OCI-LY7 (cell line): Measurements from ENCODE around the gene SMAD6. TPM values are rescaled to one million over a fixed set of nuclear protein-coding genes. Genes with fewer than 3 reads are reported as not detected.

Experiments used
- BruUV-seq: library from RNA; stranded (reverse); fragments of 400-500 nt; replicated peaks from 2 replicates; lab custom pipeline; 2021; lab: Mats Ljungman, UMichigan
- CTCF ChIA-PET: fragments of 300-600 bp; sonication (Branson Sonifier 250); formaldehyde crosslinking; loops from one replicate; lab custom pipeline; 2022; ENCODE audit warnings: antibody characterized with exemption; ENCODE audit not compliant: unreplicated experiment; lab: Charles Lee
- POLR2A ChIA-PET: fragments of 300-600 bp; sonication (Branson Sonifier 250); formaldehyde crosslinking; loops from one replicate; lab custom pipeline; 2022; ENCODE audit warnings: antibody characterized with exemption; lab: Charles Lee
- DNase-seq: peaks from one replicate; pipeline ENCODE4 v3.0.0-alpha.2; 2015; ENCODE audit warnings: low spot score
- H2AFZ ChIP-seq: fragments of 200-600 bp; sonication (generic), shearing (Covaris generic); 2 replicates; pipeline ENCODE4 v1.6.1; 2014; ENCODE audit warnings: mild to moderate bottlenecking, antibody characterized with exemption, low read length, moderate library complexity
- H3K27ac ChIP-seq: fragments of 200-600 bp; sonication (generic); 2 replicates; pipeline ENCODE4 v1.5.1; 2014; ENCODE audit warnings: mixed run types, low read depth, mild to moderate bottlenecking, moderate library complexity, low read length, inconsistent platforms; ENCODE audit not compliant: poor library complexity, severe bottlenecking
- H3K36me3 ChIP-seq: fragments of 200-600 bp; sonication (generic); 2 replicates; pipeline ENCODE4 v1.6.1; 2014; ENCODE audit warnings: mild to moderate bottlenecking, antibody characterized with exemption, low read length, moderate library complexity, mixed read lengths; ENCODE audit not compliant: insufficient read depth
- H3K4me1 ChIP-seq: fragments of 200-600 bp; sonication (generic); 2 replicates; pipeline ENCODE4 v1.5.1; 2014; ENCODE audit warnings: mild to moderate bottlenecking, low read length; ENCODE audit not compliant: insufficient read depth, poor library complexity, severe bottlenecking
- H3K4me2 ChIP-seq: fragments of 200-600 bp; sonication (generic); 2 replicates; pipeline ENCODE4 v1.6.1; 2014; ENCODE audit warnings: mild to moderate bottlenecking, low read length
- H3K4me3 ChIP-seq: fragments of 200-600 bp; sonication (generic); 2 replicates; pipeline ENCODE4 v1.5.1; 2014; ENCODE audit warnings: mild to moderate bottlenecking, low read depth, low read length; ENCODE audit not compliant: poor library complexity, severe bottlenecking
- H3K79me2 ChIP-seq: fragments of 200-600 bp; sonication (generic); 2 replicates; pipeline ENCODE4 v1.6.1; 2016; ENCODE audit warnings: low read depth, mild to moderate bottlenecking, low read length, moderate library complexity, mixed read lengths; ENCODE audit not compliant: insufficient read depth
- H3K9me2 ChIP-seq: fragments of 200-600 bp; sonication (generic); 2 replicates; pipeline ENCODE4 v1.6.1; 2016; ENCODE audit warnings: mild to moderate bottlenecking, low read length, mixed read lengths; ENCODE audit not compliant: insufficient read depth
- H3K9me3 ChIP-seq: fragments of 200-600 bp; sonication (generic); 2 replicates; pipeline ENCODE4 v1.6.1; 2014; ENCODE audit warnings: mild to moderate bottlenecking, mixed run types, low read length, mixed read lengths
- H4K20me1 ChIP-seq: fragments of 200-600 bp; sonication (generic); 2 replicates; pipeline ENCODE4 v1.6.1; 2014; ENCODE audit warnings: mild to moderate bottlenecking, antibody characterized with exemption, low read length, moderate library complexity, mixed read lengths; ENCODE audit not compliant: insufficient read depth
- CTCF ChIP-seq: fragments of 200-600 bp; sonication (generic); conservative IDR thresholded peaks from 2 replicates; pipeline ENCODE4 v1.5.1; 2014; ENCODE audit warnings: mild to moderate bottlenecking, antibody characterized with exemption, low read length, moderate library complexity, mixed read lengths
- EZH2phosphoT487 ChIP-seq: fragments of 200-600 bp; sonication (generic); IDR thresholded peaks from 2 replicates; pipeline ENCODE4 v1.6.1; 2018; ENCODE audit warnings: low read depth, borderline replicate concordance, mild to moderate bottlenecking, mixed run types, antibody characterized with exemption, low read length, moderate library complexity, mixed read lengths
- intact Hi-C: fragments of 100-400 bp; cut with micrococcal nuclease; formaldehyde crosslinking; loops from one replicate; pipeline ENCODE4 v1.10.0; 2022; ENCODE audit not compliant: unreplicated experiment
- total RNA-seq, 2 experiments: library from RNA; depleted of rRNA in 1 of 2; stranded (reverse); fragments of >200 nt in 1 of 2; shearing (Covaris generic) in 1 of 2; gene quantifications; 2 replicates each; pipeline ENCODE4 v1.2.3, GENCODE V29; 2014 to 2022

Gene SMAD6
- total RNA-seq, 2 experiments from 2014 or later, result 14.6 to 16.1 TPM

DNA sequence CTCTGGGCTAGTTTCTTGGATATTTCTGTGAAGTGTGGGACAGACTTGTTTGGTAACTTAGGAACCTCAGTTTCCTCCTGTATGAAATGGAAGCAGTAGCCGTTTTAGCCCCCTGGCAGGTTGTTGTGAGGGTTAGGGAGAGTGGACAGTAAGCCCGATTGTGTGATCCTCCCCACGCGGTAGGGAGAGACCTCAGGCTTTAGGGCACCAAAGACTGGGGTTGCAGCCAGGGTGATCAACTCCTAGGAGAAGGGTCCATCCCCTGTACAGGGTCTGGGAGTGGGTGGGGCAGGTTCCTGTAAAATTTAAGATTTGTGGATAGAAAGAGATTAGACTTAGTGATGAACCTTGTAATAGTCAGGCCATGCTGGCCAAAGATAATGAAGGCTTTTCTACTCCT, 120.5 kb downstream of the SMAD6 start:
- Histone ChIP-seq H2AFZ (no peak overlapping the region), H3K79me2 (no peaks in the 10 kb centered on the region), H3K9me2 (no peaks in the 10 kb centered on the region), H3K27ac (no peak overlapping the region), H3K9me3 (no peaks in the 10 kb centered on the region), H3K4me1 (no peaks in the 10 kb centered on the region), H3K4me3 (no peak overlapping the region), H4K20me1 (no peaks in the 10 kb centered on the region), H3K4me2 (no peak overlapping the region), H3K36me3 (no peaks in the 10 kb centered on the region)
- BruUV-seq, result no TSS peak
- no peak for DNase-seq
- ChIA-PET CTCF (no interaction called here), POLR2A (no interaction called here)
- intact Hi-C loops, result no loop called here
- TF ChIP-seq EZH2phosphoT487 (no peak), CTCF (no peak)

DNA sequence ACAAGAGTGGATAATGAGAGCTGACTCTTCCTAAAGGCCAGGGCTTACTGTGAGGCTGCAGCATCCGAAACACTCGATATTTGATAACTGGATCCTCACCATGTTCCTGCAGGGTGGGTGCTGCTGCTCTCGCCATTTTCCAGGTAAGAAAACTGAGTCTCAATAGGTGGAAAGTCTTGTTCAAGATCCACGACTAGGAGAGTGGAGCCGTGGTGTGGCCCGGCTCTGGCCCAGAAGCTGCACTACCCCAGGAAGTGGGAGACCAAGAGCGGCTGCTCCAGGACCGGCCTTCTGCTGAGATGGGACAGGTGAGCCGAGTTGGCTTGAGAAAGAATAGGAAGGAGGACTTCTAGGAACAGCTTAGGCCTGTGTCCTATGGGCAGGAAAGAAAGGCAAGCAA, 121.6 kb downstream of the SMAD6 start:
- no peak for TF ChIP-seq EZH2phosphoT487
- TF ChIP-seq CTCF, result no peak
- Histone ChIP-seq H3K4me3 (no peak overlapping the region), H2AFZ (no peak overlapping the region), H3K9me3 (no peaks in the 10 kb centered on the region), H3K4me1 (no peaks in the 10 kb centered on the region), H3K36me3 (no peaks in the 10 kb centered on the region), H3K9me2 (no peaks in the 10 kb centered on the region), H4K20me1 (no peaks in the 10 kb centered on the region), H3K4me2 (no peak overlapping the region), H3K79me2 (no peaks in the 10 kb centered on the region), H3K27ac (no peak overlapping the region)
- ChIA-PET POLR2A (no interaction called here), CTCF (interaction anchor here (1.2 kb wide), 1 partner anchor 40 kb away, joined by 3 read pairs; no protein-coding TSS in a partner anchor)
- intact Hi-C loops, result no loop called here
- DNase-seq, result no peak
- BruUV-seq, result no TSS peak

DNA sequence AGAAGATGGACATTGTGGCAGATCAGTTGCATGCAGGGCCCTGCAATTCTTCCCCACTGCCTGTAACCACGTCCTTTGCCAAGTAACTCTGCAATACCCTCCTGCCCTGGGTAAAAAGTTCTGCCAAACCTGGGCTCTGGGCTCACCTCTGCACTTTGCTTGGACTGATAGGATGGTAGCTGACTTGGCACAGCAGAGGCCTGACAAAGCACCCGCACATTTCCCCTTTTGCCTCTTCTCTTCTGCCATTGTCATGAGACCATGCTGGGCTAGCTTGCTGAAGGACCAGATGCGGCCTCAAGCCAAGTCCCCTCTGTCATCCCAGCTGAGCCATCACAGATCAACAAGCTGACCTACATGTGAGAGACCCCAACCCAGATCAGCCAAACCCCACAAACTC, 122.4 kb downstream of the SMAD6 start:
- BruUV-seq, result no TSS peak
- TF ChIP-seq EZH2phosphoT487 (no peak), CTCF (no peak)
- DNase-seq, result no peak

More for the DNA sequence above, 122.4 kb downstream of the SMAD6 start:
- Histone ChIP-seq H3K79me2 (no peaks in the 10 kb centered on the region), H4K20me1 (no peaks in the 10 kb centered on the region), H3K36me3 (no peaks in the 10 kb centered on the region), H3K4me1 (no peaks in the 10 kb centered on the region), H3K27ac (no peak overlapping the region), H3K4me2 (no peak overlapping the region), H3K4me3 (no peak overlapping the region), H3K9me2 (no peaks in the 10 kb centered on the region), H2AFZ (no peak overlapping the region), H3K9me3 (no peaks in the 10 kb centered on the region)
- intact Hi-C loops, result no loop called here
- POLR2A ChIA-PET, result no interaction called here
- CTCF ChIA-PET, result no interaction called here
